ENCODE results near the gene SCN2B. TPM values are rescaled to one million over a fixed set of nuclear protein-coding genes. Genes with fewer than 3 reads are reported as not detected.

Gene SCN2B
- total and polyA plus RNA-seq, 2 of the 13 experiments (the other 11 are each of a cell fraction or from before 2014, with no cell fraction given), result 0.01 to 0.02 TPM

- TF ChIP-seq ZFP36L2 (CRISPR knock-in tag; IDR thresholded peaks at IDR 0.05) (no peak), MIER3 (CRISPR knock-in tag; IDR thresholded peaks at IDR 0.05; ENCODE audit: borderline replicate concordance) (peak; percentile 75; the same call in 1 of the 2 replicates), SALL2 (CRISPR knock-in tag; IDR thresholded peaks at IDR 0.05) (no peak; the same call in 1 of the 2 replicates), RCOR2 (CRISPR knock-in tag; IDR thresholded peaks at IDR 0.05) (peak; percentile 41; the same call in 1 of the 2 replicates), TFE3 (CRISPR knock-in tag; IDR thresholded peaks at IDR 0.05) (peak; percentile 99), ZSCAN30 (CRISPR knock-in tag; IDR thresholded peaks at IDR 0.05) (0 out of 2 replicates have a peak, but pooled peaks have one; percentile 71), CBX2 (IDR thresholded peaks at IDR 0.05; ENCODE audit: low read depth, low read length) (no peak), CBX2 (CRISPR knock-in tag; IDR thresholded peaks at IDR 0.05; ENCODE audit: low read depth) (no peak), ZMAT3 (CRISPR knock-in tag; conservative IDR thresholded peaks at IDR 0.05) (peak; percentile 86; the same call in 1 of the 2 replicates), ZNF788 (CRISPR knock-in tag; IDR thresholded peaks at IDR 0.05; ENCODE audit: borderline replicate concordance) (no peak), SAP130 (CRISPR knock-in tag; IDR thresholded peaks at IDR 0.05; ENCODE audit: low read depth) (peak; percentile 95), CBX5 (CRISPR knock-in tag; IDR thresholded peaks at IDR 0.05; ENCODE audit: borderline replicate concordance) (peak; percentile 46; the same call in 1 of the 2 replicates), ERF (CRISPR knock-in tag; IDR thresholded peaks at IDR 0.05) (peak; percentile 51; the same call in 1 of the 2 replicates), FOXK1 (CRISPR knock-in tag; IDR thresholded peaks at IDR 0.05; ENCODE audit: borderline replicate concordance, low read depth) (peak; percentile 80; the same call in 1 of the 2 replicates), RNF2 (conservative IDR thresholded peaks at IDR 0.05; ENCODE audit: low read depth) (no peak), IRF9 (CRISPR knock-in tag; IDR thresholded peaks at IDR 0.05; ENCODE audit: borderline replicate concordance) (0 out of 2 replicates have a peak, but pooled peaks have one; percentile 43), ZBTB40 (IDR thresholded peaks at IDR 0.05) (no peak), ZBTB40 (CRISPR knock-in tag; IDR thresholded peaks at IDR 0.05) (no peak), NCOA2 (CRISPR knock-in tag; IDR thresholded peaks at IDR 0.05) (peak; percentile 87)
Observed at GRCh38 chr11:118194835-118195627, 18.6 kb upstream of the SCN2B start (continued).
